PC-3 (cell line): ENCODE measurements around the gene TLR4. TPM values are rescaled to one million over a fixed set of nuclear protein-coding genes. Genes with fewer than 3 reads are reported as not detected.

ENCODE experiments used
- ATAC-seq: fragments of 200-7000 bp; cut with Tn5 transposase; 2 replicates; pipeline ENCODE4 v1.9.1; 2020; ENCODE audit warnings: mild to moderate bottlenecking, moderate library complexity
- BruUV-seq: library from RNA; stranded (reverse); fragments of 400-500 nt; replicated peaks from 2 replicates; lab custom pipeline; 2021; lab: Mats Ljungman, UMichigan
- CTCF ChIA-PET: fragments of 300-600 bp; sonication (Branson Sonifier 250); formaldehyde crosslinking; loops from one replicate; lab custom pipeline; 2022; ENCODE audit warnings: antibody characterized with exemption; lab: Charles Lee
- POLR2A ChIA-PET: fragments of 300-600 bp; sonication (Branson Sonifier 250); formaldehyde crosslinking; loops from one replicate; lab custom pipeline; 2022; ENCODE audit warnings: antibody characterized with exemption; ENCODE audit not compliant: unreplicated experiment; lab: Charles Lee
- DNase-seq: peaks from one replicate; pipeline ENCODE4 v3.0.0-alpha.2; 2015
- H2AFZ ChIP-seq: fragments of 300-600 bp; sonication (generic); 2 replicates; pipeline ENCODE4 v1.6.0; 2016; ENCODE audit warnings: antibody characterized with exemption, low read length
- H3F3A ChIP-seq: fragments of 300-600 bp; sonication (generic); one replicate; pipeline ENCODE4 v1.6.0; 2017; ENCODE audit warnings: antibody characterized with exemption, low read length, control low read depth, mild to moderate bottlenecking; ENCODE audit not compliant: unreplicated experiment
- H3K27ac ChIP-seq: fragments of 300-600 bp; sonication (generic); 2 replicates; pipeline ENCODE4 v1.5.1; 2016; ENCODE audit warnings: mild to moderate bottlenecking, low read length
- H3K27me3 ChIP-seq: fragments of 300-600 bp; sonication (generic); 2 replicates; pipeline ENCODE4 v1.6.1; 2016; ENCODE audit warnings: low read length, mixed read lengths
- H3K36me3 ChIP-seq: fragments of 300-600 bp; sonication (generic); 2 replicates; pipeline ENCODE4 v1.6.1; 2016; ENCODE audit warnings: low read depth, mixed run types, low read length, mixed read lengths
- H3K4me1 ChIP-seq: fragments of 300-600 bp; sonication (generic); 2 replicates; pipeline ENCODE4 v1.5.1; 2016; ENCODE audit warnings: low read length; ENCODE audit not compliant: insufficient read depth
- H3K4me2 ChIP-seq: fragments of 300-600 bp; sonication (generic); 2 replicates; pipeline ENCODE4 v1.6.0; 2016; ENCODE audit warnings: low read length
- H3K4me3 ChIP-seq: fragments of 300-600 bp; sonication (generic); 2 replicates; pipeline ENCODE4 v1.5.1; 2016; ENCODE audit warnings: mild to moderate bottlenecking, low read length, mixed read lengths
- H3K79me2 ChIP-seq: fragments of 300-600 bp; sonication (generic); 2 replicates; pipeline ENCODE4 v1.6.1; 2017; ENCODE audit warnings: low read length, mixed read lengths
- H3K9ac ChIP-seq: fragments of 300-600 bp; sonication (generic); 2 replicates; pipeline ENCODE4 v1.6.0; 2016; ENCODE audit warnings: mild to moderate bottlenecking, low read length
- H3K9me2 ChIP-seq: fragments of 300-600 bp; sonication (generic); replicated peaks from 2 replicates; pipeline ENCODE4 v1.6.1; 2016; ENCODE audit warnings: mixed run types, low read length, mixed read lengths
- H3K9me3 ChIP-seq: fragments of 300-600 bp; sonication (generic); 2 replicates; pipeline ENCODE4 v1.6.1; 2016; ENCODE audit warnings: low read length, mixed read lengths
- H4K20me1 ChIP-seq: fragments of 300-600 bp; sonication (generic); 2 replicates; pipeline ENCODE4 v1.6.1; 2016; ENCODE audit warnings: low read length, mixed read lengths
- CTCF ChIP-seq: fragments of 300-600 bp; sonication (generic); conservative IDR thresholded peaks from 2 replicates; pipeline ENCODE4 v1.5.1; 2017; ENCODE audit warnings: antibody characterized with exemption, low read depth, mild to moderate bottlenecking, low read length
- EZH2 ChIP-seq: fragments of 300-600 bp; sonication (generic); IDR thresholded peaks from one replicate; pipeline ENCODE4 v1.6.1; 2017; ENCODE audit warnings: antibody characterized with exemption, mild to moderate bottlenecking, low read length; ENCODE audit not compliant: unreplicated experiment
- EZH2phosphoT487 ChIP-seq: fragments of 300-600 bp; sonication (generic); IDR thresholded peaks from 2 replicates; pipeline ENCODE4 v1.6.1; 2018; ENCODE audit warnings: mild to moderate bottlenecking, antibody characterized with exemption, low read length, borderline replicate concordance
- intact Hi-C: fragments of 100-400 bp; cut with micrococcal nuclease; formaldehyde crosslinking; loops from 2 replicates; pipeline ENCODE4 v1.9.0; 2023
- total RNA-seq: library from RNA; depleted of rRNA; stranded (reverse); fragments of >200 nt; gene quantifications from 2 replicates; pipeline ENCODE4 v1.2.3, GENCODE V29; 2014

The TLR4 gene
- total RNA-seq, 1 experiment from 2014 or later = not detected

DNA sequence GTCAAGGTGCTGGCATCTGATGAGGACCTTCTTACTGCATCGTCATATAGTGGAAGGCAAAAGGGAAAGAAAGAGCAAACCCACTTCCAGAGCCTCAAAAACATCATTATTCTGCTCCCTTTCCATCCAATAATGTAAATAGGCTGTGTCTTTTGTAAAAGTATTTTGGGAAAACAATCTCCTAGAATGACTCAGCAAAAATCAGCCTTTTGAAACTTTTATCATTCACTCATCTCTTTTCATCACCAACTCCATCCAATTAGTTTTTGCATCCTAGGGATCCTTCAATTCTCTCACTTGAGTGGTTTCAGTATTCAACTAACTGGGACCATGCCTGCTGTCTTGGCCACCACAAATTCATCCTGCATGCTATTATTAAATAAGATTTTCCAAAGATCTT, 39.8 kb upstream of the TLR4 start:
- TF ChIP-seq CTCF = no peak
- no peak for TF ChIP-seq EZH2
- CTCF ChIA-PET = no interaction called here
- Histone ChIP-seq H3K9me2 (no peaks in the 10 kb centered on the region), H2AFZ (no peak overlapping the region), H3K4me3 (no peak overlapping the region), H3K4me1 (no peaks in the 10 kb centered on the region), H3K27ac (no peak overlapping the region), H3K9me3 (no peaks in the 10 kb centered on the region), H3K79me2 (no peaks in the 10 kb centered on the region), H3F3A (no peaks in the 10 kb centered on the region), H3K4me2 (no peak overlapping the region), H3K27me3 (no peaks in the 10 kb centered on the region), H4K20me1 (no peaks in the 10 kb centered on the region), H3K9ac (no peak overlapping the region), H3K36me3 (no peaks in the 10 kb centered on the region)
- ATAC-seq = no peak
- intact Hi-C loops = no loop called here
- POLR2A ChIA-PET = no interaction called here
- DNase-seq = no peak
- no TSS peak for BruUV-seq

DNA sequence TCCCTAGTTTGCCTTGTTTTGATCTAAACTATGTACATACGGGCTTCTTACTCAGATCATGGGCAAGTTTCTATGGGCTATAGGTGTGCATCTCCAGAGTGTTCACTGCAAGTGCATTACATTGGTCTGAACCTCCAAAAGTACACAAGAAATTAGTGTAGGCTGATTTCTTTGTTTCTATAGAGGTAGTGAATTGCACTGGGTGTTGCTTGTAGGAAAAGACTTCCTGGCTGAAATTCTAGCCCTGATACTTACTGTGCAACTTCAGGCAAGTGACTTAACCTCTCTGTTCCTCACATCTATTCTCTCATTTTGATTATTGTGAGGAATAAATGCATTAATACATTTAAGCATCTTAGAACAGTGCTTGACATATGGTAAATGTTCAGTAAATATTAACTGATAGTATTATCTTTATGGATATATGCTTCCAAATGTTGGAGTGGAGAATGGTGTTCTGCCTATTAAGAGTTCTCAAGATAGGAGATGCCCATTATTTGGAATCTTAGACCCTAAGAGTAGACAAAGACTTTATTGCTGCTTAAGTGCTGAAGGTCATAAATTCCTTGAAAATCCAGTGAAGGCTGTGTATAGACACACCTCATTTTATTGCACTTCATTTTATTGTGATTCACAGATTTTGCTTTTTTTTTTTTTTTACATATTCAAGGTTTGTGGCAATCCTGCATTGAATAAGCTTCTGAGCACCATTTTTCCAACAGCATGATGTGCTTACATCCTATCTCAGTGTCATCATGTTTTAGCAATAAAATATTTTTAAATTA, 38.4 kb upstream of the TLR4 start:
- no peaks in the 10 kb centered on the region for H3K79me2 ChIP-seq
- H3K9ac ChIP-seq = no peak overlapping the region
- ATAC-seq (no peak), DNase-seq (no peak)
- H3K9me2 ChIP-seq = no peaks in the 10 kb centered on the region
- TF ChIP-seq EZH2phosphoT487 = no peak
- no peak for TF ChIP-seq EZH2
- TF ChIP-seq CTCF = no peak
- H3K9me3 ChIP-seq = no peaks in the 10 kb centered on the region
- no peaks in the 10 kb centered on the region for H3F3A ChIP-seq
- no peaks in the 10 kb centered on the region for H4K20me1 ChIP-seq
- ChIA-PET CTCF (no interaction called here), POLR2A (no interaction called here)
- no peak overlapping the region for H2AFZ ChIP-seq
- no peaks in the 10 kb centered on the region for H3K4me1 ChIP-seq
- H3K4me2 ChIP-seq = no peak overlapping the region
- intact Hi-C loops = no loop called here
- H3K36me3 ChIP-seq = no peaks in the 10 kb centered on the region
- H3K27me3 ChIP-seq = no peaks in the 10 kb centered on the region
- H3K4me3 ChIP-seq = no peak overlapping the region
- BruUV-seq = no TSS peak
- H3K27ac ChIP-seq = no peak overlapping the region

DNA sequence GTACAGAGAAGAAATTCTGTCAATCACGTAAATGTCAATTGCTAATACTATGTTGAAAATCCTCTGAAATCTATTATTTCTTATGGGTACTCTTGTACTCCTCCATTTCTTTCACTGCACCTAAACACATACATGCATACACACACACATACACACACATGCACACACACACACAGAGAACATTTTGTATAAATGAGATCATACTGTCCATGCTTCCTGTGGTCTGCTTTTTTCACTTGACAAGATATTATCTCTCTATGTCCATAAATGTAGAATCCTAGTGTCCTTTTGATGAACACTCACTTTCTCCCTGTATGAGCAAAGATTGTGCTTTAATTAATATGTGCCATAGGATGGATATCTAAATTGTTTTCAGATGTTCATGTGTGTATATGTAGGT, 32.7 kb upstream of the TLR4 start:
- H3K36me3 ChIP-seq = no peaks in the 10 kb centered on the region
- H3K4me2 ChIP-seq = no peak overlapping the region
- no peak for DNase-seq
- H3K9me3 ChIP-seq = peaks cover 6% of the 10 kb centered on the region; the same call in 1 of the 2 replicates
- intact Hi-C loops = no loop called here
- H3K27me3 ChIP-seq = no peaks in the 10 kb centered on the region
- no peak overlapping the region for H3K4me3 ChIP-seq
- H3K9me2 ChIP-seq = no peaks in the 10 kb centered on the region
- H2AFZ ChIP-seq = no peak overlapping the region
- ChIA-PET POLR2A (no interaction called here), CTCF (no interaction called here)
- H3F3A ChIP-seq = no peaks in the 10 kb centered on the region
- no peak overlapping the region for H3K27ac ChIP-seq
- no peaks in the 10 kb centered on the region for H4K20me1 ChIP-seq
- H3K9ac ChIP-seq = no peak overlapping the region
- H3K4me1 ChIP-seq = no peaks in the 10 kb centered on the region
- no peaks in the 10 kb centered on the region for H3K79me2 ChIP-seq
- TF ChIP-seq EZH2 = no peak
- TF ChIP-seq CTCF = no peak
- TF ChIP-seq EZH2phosphoT487 = no peak
- BruUV-seq = no TSS peak
- no peak for ATAC-seq
